Body of pancreas (tissue), 4 donors: ENCODE measurements around the gene OR7G1. TPM values are rescaled to one million over a fixed set of nuclear protein-coding genes. Genes with fewer than 3 reads are reported as not detected.

Experiments
- ATAC-seq: fragments of 150-250 bp; one replicate; pipeline ENCODE4 v1.9.1; 2016
- DNase-seq, 4 donors: peaks; one replicate each; pipeline ENCODE4 v3.0.0-alpha.2; 2019
- H3K27ac ChIP-seq, 4 donors: fragments of 200-600 bp; sonication (generic); 1 replicate in 3 of 4; 2 replicates in 1 of 4; pipeline versions ENCODE4 v1.5.1 to v1.6.1; 2016 to 2019; ENCODE audit warnings: mild to moderate bottlenecking in 1 of 4, mixed read lengths in 1 of 4, moderate library complexity in 1 of 4
- H3K27me3 ChIP-seq, 2 donors: fragments of 200-600 bp; sonication (generic); one replicate each; pipeline ENCODE4 v1.6.0; 2016; ENCODE audit warnings: mild to moderate bottlenecking in 1 of 2
- H3K36me3 ChIP-seq, 2 donors: fragments of 200-600 bp; sonication (generic); replicated peaks in 1 of 2; 2 replicates each; pipeline ENCODE4 v1.5.1; 2016; ENCODE audit warnings: low read depth in 2 of 2; ENCODE audit not compliant: insufficient read depth in 1 of 2
- H3K4me1 ChIP-seq: fragments of 200-600 bp; sonication (generic); one replicate; pipeline ENCODE4 v1.6.0; 2016
- H3K4me3 ChIP-seq, 2 donors: fragments of 200-600 bp; sonication (generic); 1 replicate in 1 of 2; 2 replicates in 1 of 2; pipeline ENCODE4 v1.5.1; 2016 to 2019
- H3K9me3 ChIP-seq, 3 donors: fragments of 200-600 bp; sonication (generic); 1 replicate in 2 of 3; 2 replicates in 1 of 3; pipeline ENCODE4 v1.5.1; 2016
- POLR2A ChIP-seq, 3 donors: fragments of 450-650 bp; IDR thresholded peaks; one replicate each; pipeline ENCODE4 v1.6.1; 2016; ENCODE audit warnings: antibody characterized with exemption in 3 of 3, mild to moderate bottlenecking in 2 of 3
- WGBS, 2 donors: methylation state at CpG; one replicate each; pipeline ENCODE4 v1.1.5; 2017; 5-methylcytosine and 5-hydroxymethylcytosine counted together
- intact Hi-C: fragments of 100-400 bp; cut with DNase I; formaldehyde crosslinking; loops from one replicate; pipeline ENCODE4 v1.15.1; 2023
- total RNA-seq, 2 donors: library from RNA; depleted of rRNA; stranded (reverse); fragments of >200 nt; gene quantifications; one replicate each; pipeline ENCODE4 v1.1.0, GENCODE V29; 2016
- TF ChIP-seq, protein P1 (sequence below), 7 experiments: fragments of 450-650 bp in 4 of 7; fragments of 200-600 bp in 3 of 7; sonication (generic) in 3 of 7; IDR thresholded peaks; one replicate each; pipeline ENCODE4 v1.5.1; 2016 to 2019; ENCODE audit warnings: antibody characterized with exemption in 7 of 7

Gene OR7G1
- total RNA-seq, 2 donors from 2014 or later, result not detected

DNA sequence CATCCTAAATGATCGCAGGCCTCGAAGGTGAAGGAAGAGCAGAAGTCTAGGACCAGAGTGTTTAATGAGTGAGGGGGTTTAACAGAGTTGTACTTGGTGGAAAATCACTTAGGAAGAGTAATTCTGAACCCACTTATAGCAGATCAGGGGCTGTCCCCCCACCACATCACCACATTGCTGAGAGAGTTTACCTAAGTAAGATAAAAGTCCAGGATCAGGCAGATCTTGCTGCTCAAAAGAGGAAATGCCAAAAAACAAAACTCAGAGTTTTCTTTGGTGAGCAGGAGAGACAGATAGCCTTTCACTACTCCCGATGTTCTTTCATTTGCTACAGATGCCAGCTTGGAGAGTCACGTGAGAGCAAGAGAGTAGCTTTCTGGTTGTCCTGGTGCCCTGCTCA, 40.0 kb upstream of the OR7G1 start:
- no peak for TF ChIP-seq POLR2A (IDR thresholded peaks at IDR 0.05)
- TF ChIP-seq, protein P1, sequence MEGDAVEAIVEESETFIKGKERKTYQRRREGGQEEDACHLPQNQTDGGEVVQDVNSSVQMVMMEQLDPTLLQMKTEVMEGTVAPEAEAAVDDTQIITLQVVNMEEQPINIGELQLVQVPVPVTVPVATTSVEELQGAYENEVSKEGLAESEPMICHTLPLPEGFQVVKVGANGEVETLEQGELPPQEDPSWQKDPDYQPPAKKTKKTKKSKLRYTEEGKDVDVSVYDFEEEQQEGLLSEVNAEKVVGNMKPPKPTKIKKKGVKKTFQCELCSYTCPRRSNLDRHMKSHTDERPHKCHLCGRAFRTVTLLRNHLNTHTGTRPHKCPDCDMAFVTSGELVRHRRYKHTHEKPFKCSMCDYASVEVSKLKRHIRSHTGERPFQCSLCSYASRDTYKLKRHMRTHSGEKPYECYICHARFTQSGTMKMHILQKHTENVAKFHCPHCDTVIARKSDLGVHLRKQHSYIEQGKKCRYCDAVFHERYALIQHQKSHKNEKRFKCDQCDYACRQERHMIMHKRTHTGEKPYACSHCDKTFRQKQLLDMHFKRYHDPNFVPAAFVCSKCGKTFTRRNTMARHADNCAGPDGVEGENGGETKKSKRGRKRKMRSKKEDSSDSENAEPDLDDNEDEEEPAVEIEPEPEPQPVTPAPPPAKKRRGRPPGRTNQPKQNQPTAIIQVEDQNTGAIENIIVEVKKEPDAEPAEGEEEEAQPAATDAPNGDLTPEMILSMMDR (IDR thresholded peaks at IDR 0.05), result no peak
- Histone ChIP-seq H3K36me3 (peaks cover 27 to 38% of the 10 kb centered on the region in 2 donors), H3K27ac (no peak overlapping the region), H3K4me3 (no peak overlapping the region), H3K4me1 (no peaks in the 10 kb centered on the region), H3K9me3 (peaks cover 0 to 14% (median 0%) of the 10 kb centered on the region in 3 donors), H3K27me3 (no peaks in the 10 kb centered on the region)
- ATAC-seq (no peak), DNase-seq (no peak)
- intact Hi-C loops, result no loop called here
- WGBS, 2 donors, result 92 to 96% methylated on average over 4 of the region's 4 CpGs

DNA sequence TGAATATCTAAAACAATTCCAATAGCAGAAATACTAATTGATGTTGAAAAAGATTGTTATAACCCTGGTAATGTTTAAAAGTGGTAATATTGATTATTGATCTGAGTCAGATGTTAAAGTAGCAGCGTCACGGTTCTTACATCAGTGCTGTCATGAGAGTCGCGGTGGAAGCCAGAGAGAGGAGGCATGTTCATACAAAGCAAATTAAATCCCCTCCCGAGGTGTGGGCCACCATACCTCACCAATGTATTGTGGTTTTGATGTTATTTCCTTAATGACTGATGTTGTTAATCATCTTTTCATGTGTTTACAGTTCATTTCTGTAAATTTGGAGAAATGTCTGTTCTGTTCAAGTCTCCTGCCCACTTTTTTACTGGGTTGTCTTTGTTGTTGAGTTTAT, 35.8 kb upstream of the OR7G1 start:
- ATAC-seq (no peak), DNase-seq (no peak)
- Histone ChIP-seq H3K27ac (no peak overlapping the region), H3K4me1 (no peaks in the 10 kb centered on the region), H3K27me3 (no peaks in the 10 kb centered on the region), H3K36me3 (peaks cover 0 to 5% of the 10 kb centered on the region in 2 donors), H3K4me3 (no peak overlapping the region), H3K9me3 (peaks cover 0 to 4% (median 0%) of the 10 kb centered on the region in 3 donors)
- intact Hi-C loops, result no loop called here
- TF ChIP-seq, protein P1 (IDR thresholded peaks at IDR 0.05), result no peak
- no peak for TF ChIP-seq POLR2A (IDR thresholded peaks at IDR 0.05)
- WGBS, 2 donors, result 91 to 93% methylated on average over 5 of the region's 5 CpGs

DNA sequence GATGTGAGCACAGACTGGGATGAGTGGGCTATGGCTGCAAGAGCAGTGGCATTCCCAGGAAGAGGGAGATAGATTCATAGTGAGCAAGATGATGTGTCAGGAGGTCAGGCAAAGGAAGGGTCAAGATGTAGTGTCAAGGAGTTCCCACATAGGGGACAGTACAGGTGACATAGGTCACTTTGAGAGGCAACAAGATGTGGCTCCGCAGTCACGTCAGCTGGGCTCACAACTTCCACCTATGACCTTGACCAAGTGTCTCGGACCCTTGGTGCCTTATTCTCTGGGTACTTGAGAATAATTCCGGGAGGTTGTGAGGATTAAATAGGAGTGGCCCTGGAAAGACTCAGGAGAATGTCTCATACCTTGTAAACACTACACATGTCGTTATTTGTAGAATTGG, 35.1 kb upstream of the OR7G1 start:
- H3K9me3 ChIP-seq, result peaks cover 0 to 4% (median 0%) of the 10 kb centered on the region in 3 donors
- no peaks in the 10 kb centered on the region for H3K27me3 ChIP-seq
- no peak for TF ChIP-seq POLR2A (IDR thresholded peaks at IDR 0.05)
- TF ChIP-seq, protein P1 (IDR thresholded peaks at IDR 0.05), result no peak
- H3K4me1 ChIP-seq, result no peaks in the 10 kb centered on the region
- DNase-seq (no peak), ATAC-seq (no peak)
- WGBS, 2 donors, result 95 to 98% methylated on average over 5 of the region's 5 CpGs
- H3K4me3 ChIP-seq, result no peak overlapping the region
- no peak overlapping the region for H3K27ac ChIP-seq
- intact Hi-C loops, result no loop called here
- H3K36me3 ChIP-seq, result peaks cover 0 to 5% of the 10 kb centered on the region in 2 donors

DNA sequence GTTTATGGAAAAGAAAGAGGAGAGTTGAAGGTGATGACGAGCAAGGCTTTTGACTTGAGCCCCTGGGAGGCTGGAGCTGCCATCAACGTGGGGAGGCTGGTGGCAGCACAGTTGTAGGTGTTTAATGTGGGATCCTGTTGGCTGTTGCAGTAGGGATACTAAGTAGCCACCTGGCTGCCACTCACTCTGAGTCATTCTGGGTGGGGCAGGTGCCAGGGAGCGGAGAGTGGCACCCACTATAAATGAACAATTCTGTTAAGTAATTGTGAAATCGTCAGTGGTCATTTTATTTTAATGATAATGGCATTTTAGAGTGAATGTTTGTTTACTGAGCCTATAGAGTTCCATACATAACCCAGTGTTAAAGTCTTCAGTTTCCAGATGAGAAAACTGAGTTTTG, 34.4 kb upstream of the OR7G1 start:
- no peak for TF ChIP-seq POLR2A (IDR thresholded peaks at IDR 0.05)
- TF ChIP-seq, protein P1 (IDR thresholded peaks at IDR 0.05), result no peak
- Histone ChIP-seq H3K27ac (no peak overlapping the region), H3K27me3 (no peaks in the 10 kb centered on the region), H3K9me3 (peaks cover 0 to 7% (median 0%) of the 10 kb centered on the region in 3 donors), H3K4me1 (no peaks in the 10 kb centered on the region), H3K4me3 (no peak overlapping the region), H3K36me3 (peaks cover 0 to 5% of the 10 kb centered on the region in 2 donors)
- 89 to 94% methylated on average over 4 of the region's 4 CpGs for WGBS, 2 donors
- intact Hi-C loops, result no loop called here
- DNase-seq, result no peak
- ATAC-seq, result no peak

DNA sequence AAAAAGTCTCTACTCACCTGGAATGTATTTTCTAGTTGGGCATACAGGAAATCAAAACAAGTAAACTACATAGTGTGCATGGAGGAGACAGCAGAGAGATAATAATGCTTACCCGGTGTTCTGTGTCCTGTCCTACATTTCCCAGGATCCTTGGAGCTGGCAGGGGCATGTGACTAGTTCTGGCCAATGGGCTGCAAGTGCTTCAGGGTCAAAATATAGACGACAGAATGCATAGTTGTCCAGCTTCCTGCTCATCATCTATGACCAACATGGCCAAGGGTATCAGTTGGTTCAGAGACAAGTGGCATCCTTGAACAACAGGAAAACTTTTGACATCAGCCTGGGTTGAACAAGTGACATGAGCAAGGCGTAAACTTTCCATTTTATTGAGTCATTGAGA, 33.1 kb upstream of the OR7G1 start:
- H3K27me3 ChIP-seq, result no peaks in the 10 kb centered on the region
- intact Hi-C loops, result no loop called here
- 96 to 97% methylated on average over 3 of the region's 3 CpGs for WGBS, 2 donors
- peaks cover 0 to 5% of the 10 kb centered on the region in 2 donors for H3K36me3 ChIP-seq
- no peak for ATAC-seq
- no peak overlapping the region for H3K4me3 ChIP-seq
- TF ChIP-seq, protein P1 (IDR thresholded peaks at IDR 0.05), result no peak
- no peak for TF ChIP-seq POLR2A (IDR thresholded peaks at IDR 0.05)
- H3K9me3 ChIP-seq, result peaks cover 0 to 12% (median 0%) of the 10 kb centered on the region in 3 donors
- no peak for DNase-seq
- no peaks in the 10 kb centered on the region for H3K4me1 ChIP-seq
- H3K27ac ChIP-seq, result no peak overlapping the region
